Liver (tissue), 2 donors: ENCODE results near the gene VPS39.

Experiments
- FOXA1 ChIP-seq: IDR thresholded peaks from 2 replicates; pipeline ENCODE4 v1.6.1; 2016; ENCODE audit warnings: antibody characterized with exemption
- HNF4A ChIP-seq, 2 donors: conservative IDR thresholded peaks; 2 replicates each; pipeline ENCODE4 v1.6.1; 2016; ENCODE audit warnings: antibody characterized with exemption in 2 of 2, mild to moderate bottlenecking in 2 of 2
- TF ChIP-seq, protein P1 (sequence below): IDR thresholded peaks from 2 replicates; pipeline ENCODE4 v1.6.1; 2016; ENCODE audit warnings: antibody characterized with exemption
- donor health status: healthy.

DNA sequence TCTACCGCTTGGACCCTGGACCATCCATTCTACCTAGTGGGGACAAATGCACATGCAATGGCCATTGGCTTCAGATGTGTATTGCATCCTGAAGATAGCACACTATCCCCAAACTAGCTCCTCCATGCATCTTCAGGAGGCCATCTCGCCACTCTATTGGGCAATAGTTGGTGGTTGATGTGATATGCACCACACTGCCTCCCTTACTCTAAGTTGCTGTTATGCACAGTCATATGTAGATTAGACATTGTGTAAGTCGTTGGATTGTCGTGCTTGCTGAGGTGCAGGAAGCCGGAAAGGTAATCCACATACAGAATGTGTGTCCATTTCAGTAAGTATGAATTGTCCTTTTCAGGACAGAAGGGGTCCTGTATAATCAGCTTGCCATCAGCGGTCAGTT is 87.1 kb downstream of the VPS39 start:
- TF ChIP-seq HNF4A (conservative IDR thresholded peaks at IDR 0.05) (no peak), FOXA1 (no peak)
- TF ChIP-seq, protein P1, sequence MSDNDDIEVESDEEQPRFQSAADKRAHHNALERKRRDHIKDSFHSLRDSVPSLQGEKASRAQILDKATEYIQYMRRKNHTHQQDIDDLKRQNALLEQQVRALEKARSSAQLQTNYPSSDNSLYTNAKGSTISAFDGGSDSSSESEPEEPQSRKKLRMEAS = no peak
